ENCODE data around the gene RNF2.
A peak's percentile ranks its signal among the peaks of the same experiment; 100 is the strongest.
"Not testable (repeated sequence)": the region's sequence is repeated elsewhere in the genome, so short reads cannot be mapped to it uniquely, and the experiment has no call there.

The RNF2 gene

DNA sequence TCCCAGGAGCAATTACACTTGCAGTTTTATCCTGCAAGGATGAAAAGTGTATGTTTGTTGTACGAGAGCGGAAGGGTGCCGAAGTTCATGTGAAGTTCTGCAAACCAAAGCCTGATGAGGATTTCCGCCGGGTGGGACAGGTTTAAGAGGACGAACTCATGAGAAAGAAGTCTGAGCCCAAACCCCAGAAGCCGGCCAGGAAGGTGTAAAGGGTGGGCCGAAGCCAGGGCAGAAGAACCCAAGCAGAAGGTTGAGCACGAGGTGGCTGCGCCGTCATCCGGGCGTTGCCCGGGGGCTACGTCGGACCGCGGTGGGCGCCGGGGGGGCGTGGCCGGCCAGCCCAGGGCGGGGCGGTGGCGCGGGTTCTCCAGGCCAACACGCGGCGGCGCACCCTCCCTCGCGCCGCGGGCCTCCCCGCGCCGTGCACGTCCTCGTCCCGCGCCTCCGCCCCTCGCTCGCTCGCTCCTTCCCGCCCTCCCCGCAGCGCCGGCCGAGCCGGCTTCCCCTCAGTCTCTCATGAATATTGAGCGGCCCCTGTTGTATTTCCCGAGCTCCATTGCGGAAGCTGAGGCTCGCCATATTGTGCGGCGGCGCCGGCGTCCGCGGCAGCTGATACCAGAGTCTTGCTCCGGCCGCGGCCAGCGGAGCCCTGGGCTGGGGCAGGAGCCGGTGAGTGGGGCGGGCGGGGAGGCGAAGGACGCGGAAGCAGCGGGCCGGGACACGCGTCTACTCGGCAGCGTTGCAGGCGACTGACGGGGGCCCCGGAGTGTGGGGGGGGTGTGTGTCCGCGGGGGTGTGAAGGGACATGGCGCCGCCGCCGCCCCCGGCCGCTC, at the start of gene RNF2:
Gene RNF2 (plus strand): TSS at position 578 of the 833 bp plus-strand sequence. CDS start 41,996 bp downstream, outside the sequence.
- peak within 1 kb of the TSS; percentile 75 for H3K27ac ChIP-seq

DNA sequence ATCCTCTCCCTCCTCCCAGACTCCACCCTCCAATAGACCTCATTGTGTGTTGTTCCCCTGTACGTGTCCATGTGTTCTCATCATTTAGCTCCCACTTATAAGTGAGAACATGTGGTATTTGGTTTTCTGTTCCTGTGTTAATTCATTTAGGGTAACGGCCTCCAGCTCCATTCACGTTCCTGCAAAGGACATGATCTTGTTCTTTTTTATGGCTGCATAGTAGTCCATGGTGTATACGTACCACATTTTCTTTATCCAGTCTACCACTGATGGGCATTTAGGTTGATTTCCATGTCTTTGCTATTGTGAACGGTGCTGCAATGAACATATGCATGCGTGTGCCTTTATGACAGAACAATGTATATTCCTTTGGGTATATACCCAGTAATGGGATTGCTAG, 45.4 kb upstream of the RNF2 start:
- not testable (repeated sequence) for H3K27ac ChIP-seq

More for the DNA sequence above, at the start of gene RNF2:
- TF ChIP-seq CTCF (IDR thresholded peaks at IDR 0.05) (peak; percentile 33), ZFX (IDR thresholded peaks at IDR 0.05; ENCODE audit: borderline replicate concordance) (no peak)

DNA sequence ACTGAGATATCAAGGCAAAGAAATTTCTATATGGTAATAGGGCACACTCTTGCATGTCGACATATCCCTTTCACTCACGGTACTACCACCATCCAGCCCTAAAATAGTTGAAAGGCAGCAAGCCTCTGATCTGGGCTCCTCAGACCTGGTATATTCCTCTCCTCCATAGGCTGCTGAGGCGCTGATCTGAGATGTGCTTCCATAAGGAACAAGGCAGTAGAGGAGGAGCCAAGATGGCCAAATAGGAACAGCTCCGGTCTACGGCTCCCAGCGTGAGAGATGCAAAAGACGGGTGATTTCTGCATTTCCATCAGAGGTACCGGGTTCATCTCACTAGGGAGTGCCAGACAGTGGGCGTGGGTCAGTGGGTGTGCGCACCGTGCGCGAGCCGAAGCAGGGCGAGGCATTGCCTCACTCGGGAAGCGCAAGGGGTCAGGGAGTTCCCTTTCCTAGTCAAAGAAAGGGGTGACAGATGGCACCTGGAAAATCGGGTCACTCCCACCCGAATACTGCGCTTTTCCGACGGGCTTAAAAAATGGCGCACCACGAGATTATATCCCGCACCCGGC, 44.0 kb upstream of the RNF2 start:
- H3K27ac ChIP-seq = not testable (repeated sequence)

GRCh38 chr1:185008838-185009237, 36.5 kb upstream of the RNF2 start:
- no peak overlapping the region for H3K27ac ChIP-seq
- TF ChIP-seq ZFX (IDR thresholded peaks at IDR 0.05; ENCODE audit: borderline replicate concordance) (no peak), CTCF (IDR thresholded peaks at IDR 0.05) (no peak)

DNA sequence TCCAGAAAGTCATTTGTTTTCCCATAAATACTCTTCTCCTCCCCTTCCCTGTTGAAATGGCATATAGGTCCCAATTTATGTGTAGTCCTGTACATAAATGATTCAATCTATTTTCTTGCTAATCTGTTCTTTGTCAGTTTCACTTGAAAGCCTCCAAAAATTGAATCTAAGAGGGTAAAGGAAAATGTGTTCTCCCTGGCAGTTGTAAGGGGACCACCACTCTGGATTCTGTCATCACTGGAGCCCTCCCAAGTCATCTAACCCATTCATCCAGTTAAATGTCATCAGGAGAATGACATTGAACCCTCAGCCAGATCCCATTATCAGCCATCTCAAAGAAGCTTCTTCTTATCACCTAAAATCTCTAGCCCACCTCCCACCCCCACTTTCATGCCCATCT, 35.0 kb upstream of the RNF2 start:
- TF ChIP-seq CTCF (IDR thresholded peaks at IDR 0.05) (no peak), ZFX (IDR thresholded peaks at IDR 0.05; ENCODE audit: borderline replicate concordance) (no peak)
- H3K27ac ChIP-seq = no peak overlapping the region

DNA sequence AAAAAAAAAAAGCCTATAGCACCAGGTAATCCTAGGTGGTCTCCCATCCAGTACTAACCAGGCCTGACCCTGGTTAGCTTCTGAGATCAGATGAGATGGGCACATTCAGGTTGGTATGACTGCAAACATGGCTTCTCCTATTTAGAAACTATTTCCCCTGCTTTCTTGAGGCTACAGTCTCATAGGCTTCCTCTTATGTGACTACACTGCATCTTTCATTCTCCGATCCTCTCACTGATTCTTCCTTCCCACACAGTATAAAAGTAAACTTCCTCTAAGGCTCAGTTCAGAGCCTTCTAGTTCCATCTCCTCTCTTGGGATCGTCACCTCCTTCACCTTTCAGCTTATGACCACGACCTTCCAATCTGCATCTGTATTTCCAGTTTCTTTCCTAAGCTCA, 30.4 kb upstream of the RNF2 start:
- H3K27ac ChIP-seq = no peak overlapping the region
- TF ChIP-seq CTCF (IDR thresholded peaks at IDR 0.05) (no peak), ZFX (IDR thresholded peaks at IDR 0.05; ENCODE audit: borderline replicate concordance) (no peak)

GRCh38 chr1:185015631-185016030, 29.7 kb upstream of the RNF2 start:
- TF ChIP-seq ZFX (IDR thresholded peaks at IDR 0.05; ENCODE audit: borderline replicate concordance) = no peak
- TF ChIP-seq CTCF (IDR thresholded peaks at IDR 0.05) = no peak
- H3K27ac ChIP-seq = no peak overlapping the region

- H3K27ac ChIP-seq = no peak overlapping the region
- TF ChIP-seq CTCF (IDR thresholded peaks at IDR 0.05) (no peak), ZFX (IDR thresholded peaks at IDR 0.05; ENCODE audit: borderline replicate concordance) (no peak)
These were observed 28.5 kb upstream of the RNF2 start for GRCh38 chr1:185016880-185017279.

Data from 22Rv1 (cell line).